HCT116 (cell line): ENCODE measurements around the gene IST1. TPM values are rescaled to one million over a fixed set of nuclear protein-coding genes. Genes with fewer than 3 reads are reported as not detected.

ENCODE experiments used
- ATAC-seq: fragments of 200-7000 bp; cut with Tn5 transposase; 2 replicates; pipeline ENCODE4 v1.9.1; 2020; ENCODE audit warnings: mild to moderate bottlenecking, moderate library complexity
- BruUV-seq: library from RNA; stranded (reverse); fragments of 400-500 nt; replicated peaks from 2 replicates; lab custom pipeline; 2021; lab: Mats Ljungman, UMichigan
- CTCF ChIA-PET: fragments of 300-600 bp; sonication (Branson Sonifier 250); formaldehyde crosslinking; loops from one replicate; lab custom pipeline; 2021; ENCODE audit warnings: antibody characterized with exemption; lab: Charles Lee
- POLR2A ChIA-PET: fragments of 300-600, 350-600 bp; sonication (Branson Sonifier 250); formaldehyde crosslinking; loops from one replicate; lab custom pipeline; 2021; ENCODE audit warnings: antibody characterized with exemption; lab: Charles Lee
- RAD21 ChIA-PET, 2 experiments: fragments of 300-600 bp; sonication (Branson Sonifier 250); formaldehyde crosslinking; loops; one replicate each; lab custom pipeline; 2023; ENCODE audit warnings: low total read pairs in 2 of 2; ENCODE audit not compliant: uncharacterized antibody in 2 of 2, unreplicated experiment in 2 of 2, low non-redundant PET in 1 of 2; lab: Charles Lee
- DNase-seq: peaks from one replicate; pipeline ENCODE4 v3.0.0-alpha.2; 2010; ENCODE audit warnings: low read depth, low spot score
- H2AFZ ChIP-seq: fragments of 200-600 bp; shearing (Covaris generic), sonication (generic); 2 replicates; pipeline ENCODE4 v1.6.1; 2017; ENCODE audit warnings: low read depth, mixed run types, mixed read lengths, antibody characterized with exemption, low read length; ENCODE audit not compliant: poor library complexity, severe bottlenecking
- H3K27ac ChIP-seq: 2 replicates; pipeline ENCODE4 v1.5.1; 2012; ENCODE audit warnings: low read depth, low read length
- H3K27me3 ChIP-seq: fragments of 200-600 bp; sonication (generic); 2 replicates; pipeline ENCODE4 v1.6.1; 2016; ENCODE audit warnings: mixed run types, low read length, mixed read lengths; ENCODE audit not compliant: insufficient read depth
- H3K36me3 ChIP-seq, 2 experiments: fragments of 200-500 bp in 1 of 2; fragments of 200-600 bp in 1 of 2; sonication (Bioruptor generic) in 1 of 2; sonication (generic) in 1 of 2; 2 replicates each; pipeline versions ENCODE4 v1.5.1 to v1.6.1; 2014 to 2016; ENCODE audit warnings: low read length in 2 of 2, inconsistent platforms in 1 of 2, mixed read lengths in 1 of 2, mixed run types in 1 of 2; ENCODE audit not compliant: insufficient read depth in 2 of 2, control insufficient read depth in 1 of 2
- H3K4me1 ChIP-seq, 2 experiments: fragments of 200-600 bp in 1 of 2; sonication (generic) in 1 of 2; 2 replicates each; pipeline versions ENCODE4 v1.5.1 to v1.6.1; 2012 to 2017; ENCODE audit warnings: low read length in 2 of 2, inconsistent platforms in 1 of 2, mild to moderate bottlenecking in 1 of 2, mixed read lengths in 1 of 2, mixed run types in 1 of 2, moderate library complexity in 1 of 2; ENCODE audit not compliant: insufficient read depth in 2 of 2, control insufficient read depth in 1 of 2
- H3K4me2 ChIP-seq: fragments of 200-600 bp; sonication (generic); 2 replicates; pipeline ENCODE4 v1.6.1; 2017; ENCODE audit warnings: mixed run types, low read length, mixed read lengths
- H3K4me3 ChIP-seq, 2 experiments: fragments of 200-600 bp in 1 of 2; sonication (generic) in 1 of 2; replicated peaks in 1 of 2; 2 replicates each; pipeline ENCODE4 v1.5.1; 2011 to 2016; ENCODE audit warnings: low read length in 2 of 2, control low read depth in 1 of 2, low read depth in 1 of 2, mild to moderate bottlenecking in 1 of 2, mixed read lengths in 1 of 2, mixed run types in 1 of 2
- H3K79me2 ChIP-seq: fragments of 200-600 bp; sonication (generic); 2 replicates; pipeline ENCODE4 v1.6.1; 2017; ENCODE audit warnings: mild to moderate bottlenecking, mixed run types, low read length, moderate library complexity, mixed read lengths; ENCODE audit not compliant: insufficient read depth
- H3K9ac ChIP-seq: fragments of 200-600 bp; sonication (generic); 2 replicates; pipeline ENCODE4 v1.6.1; 2016; ENCODE audit warnings: low read length, mixed read lengths
- H3K9me2 ChIP-seq: fragments of 200-600 bp; sonication (generic), shearing (Covaris generic); 2 replicates; pipeline ENCODE4 v1.6.1; 2017; ENCODE audit warnings: mixed run types, mild to moderate bottlenecking, moderate library complexity; ENCODE audit not compliant: insufficient read depth
- H3K9me3 ChIP-seq, 2 experiments: fragments of 200-500 bp in 1 of 2; fragments of 200-600 bp in 1 of 2; sonication (Bioruptor generic) in 1 of 2; sonication (generic) in 1 of 2; 2 replicates each; pipeline ENCODE4 v1.6.1; 2014 to 2017; ENCODE audit warnings: low read length in 2 of 2, mixed read lengths in 2 of 2, inconsistent platforms in 1 of 2, low read depth in 1 of 2, mild to moderate bottlenecking in 1 of 2, mixed run types in 1 of 2, moderate library complexity in 1 of 2; ENCODE audit not compliant: control insufficient read depth in 1 of 2, insufficient read depth in 1 of 2
- H4K20me1 ChIP-seq: fragments of 200-600 bp; sonication (generic), shearing (Covaris generic); 2 replicates; pipeline ENCODE4 v1.6.1; 2017; ENCODE audit warnings: mixed run types, mild to moderate bottlenecking, moderate library complexity; ENCODE audit not compliant: insufficient read depth
- CTCF ChIP-seq, 3 experiments: fragments of 200-600 bp in 1 of 3; sonication (generic) in 1 of 3; IDR thresholded peaks in 2 of 3; conservative IDR thresholded peaks in 1 of 3; 2 replicates each; pipeline ENCODE4 v1.5.1; 2012 to 2017; ENCODE audit warnings: low read depth in 2 of 3, low read length in 2 of 3, antibody characterized with exemption in 1 of 3, borderline replicate concordance in 1 of 3, control low read depth in 1 of 3, mild to moderate bottlenecking in 1 of 3, mixed read lengths in 1 of 3, mixed run types in 1 of 3, moderate library complexity in 1 of 3; ENCODE audit not compliant: insufficient read depth in 1 of 3
- EZH2 ChIP-seq: fragments of 200-600 bp; sonication (generic); IDR thresholded peaks from 2 replicates; pipeline ENCODE4 v1.6.1; 2017; ENCODE audit warnings: antibody characterized with exemption, mixed run types
- MAX ChIP-seq: IDR thresholded peaks from 2 replicates; pipeline ENCODE4 v1.6.1; 2012
- POLR2AphosphoS5 ChIP-seq: IDR thresholded peaks from 2 replicates; pipeline ENCODE4 v1.6.1; 2011; ENCODE audit warnings: mild to moderate bottlenecking, low read depth, low read length, moderate library complexity
- REST ChIP-seq: IDR thresholded peaks from 2 replicates; pipeline ENCODE4 v1.6.1; 2012; ENCODE audit warnings: low read depth
- TCF7L2 ChIP-seq: IDR thresholded peaks from 2 replicates; pipeline ENCODE4 v1.7.0; 2011; ENCODE audit warnings: borderline replicate concordance, inconsistent platforms; ENCODE audit not compliant: insufficient read depth, insufficient read length; ENCODE audit errors: extremely low read depth
- YY1 ChIP-seq: IDR thresholded peaks from 2 replicates; pipeline ENCODE4 v1.6.1; 2011; ENCODE audit warnings: low read length, low read depth, moderate library complexity, mild to moderate bottlenecking; ENCODE audit not compliant: insufficient replicate concordance; ENCODE audit errors: extremely low read depth
- ZFX ChIP-seq: fragments of 450-650 bp; IDR thresholded peaks from 2 replicates; pipeline ENCODE4 v1.6.1; 2017
- intact Hi-C: fragments of 100-400 bp; cut with micrococcal nuclease; formaldehyde crosslinking; loops from 2 replicates; pipeline ENCODE4 v1.10.0; 2022
- total RNA-seq: library from RNA; stranded (reverse); gene quantifications from one replicate; pipeline ENCODE4 v1.2.1, GENCODE V29; 2021; ENCODE audit not compliant: unreplicated experiment

The IST1 gene
- total RNA-seq, 1 experiment from 2014 or later: 191 TPM

- ATAC-seq: no peak
- peaks cover 11 to 14% of the 10 kb centered on the region in 2 experiments; a peak in 3 of 4 replicates for H3K36me3 ChIP-seq
- no peaks in the 10 kb centered on the region for H4K20me1 ChIP-seq
- intact Hi-C loops: no loop called here
- H3K9me3 ChIP-seq: no peaks in the 10 kb centered on the region
- peak overlapping the region; percentile 87 for H3K9ac ChIP-seq
- CTCF ChIA-PET: no interaction called here
- no TSS peak for BruUV-seq
- H3K27ac ChIP-seq: no peak overlapping the region
- no peaks in the 10 kb centered on the region for H3K27me3 ChIP-seq
- H3K4me3 ChIP-seq: peak overlapping the region; percentile 88 to 94
- H3K9me2 ChIP-seq: no peaks in the 10 kb centered on the region
- peaks cover 29% of the 10 kb centered on the region for H3K79me2 ChIP-seq
- H3K4me1 ChIP-seq: peaks cover 6 to 23% of the 10 kb centered on the region in 2 experiments
- peak overlapping the region; percentile 74 for H3K4me2 ChIP-seq
- no peak for DNase-seq
- RAD21 ChIA-PET: no interaction called here
- TF ChIP-seq TCF7L2 (no peak), YY1 (no peak), CTCF (IDR thresholded peaks at IDR 0.05 in 2 of 3, conservative IDR thresholded peaks at IDR 0.05 in 1 of 3; ENCODE audit: borderline replicate concordance in 1 of 3, insufficient read depth in 1 of 3, low read depth in 2 of 3, low read length in 2 of 3) (no peak)
- no peak overlapping the region for H2AFZ ChIP-seq
- POLR2A ChIA-PET: no interaction called here
These were observed 48.2 kb upstream of the IST1 start for GRCh38 chr16:71847096-71847495.

GRCh38 chr16:71848622-71849021 lies 46.7 kb upstream of the IST1 start:
- CTCF ChIA-PET: no interaction called here
- intact Hi-C loops: no loop called here
- H3K9me2 ChIP-seq: no peaks in the 10 kb centered on the region

More at GRCh38 chr16:71848622-71849021, 46.7 kb upstream of the IST1 start:
- RAD21 ChIA-PET: no interaction called here
- Histone ChIP-seq H3K4me3 (no peak overlapping the region), H3K9me3 (no peaks in the 10 kb centered on the region), H3K36me3 (peaks cover 16% of the 10 kb centered on the region in 2 experiments; a peak in 3 of 4 replicates), H4K20me1 (no peaks in the 10 kb centered on the region), H3K27me3 (no peaks in the 10 kb centered on the region), H3K4me1 (peaks cover 6 to 14% of the 10 kb centered on the region in 2 experiments), H3K27ac (no peak overlapping the region), H3K4me2 (no peak overlapping the region), H3K79me2 (peaks cover 33% of the 10 kb centered on the region), H3K9ac (no peak overlapping the region), H2AFZ (no peak overlapping the region)
- TF ChIP-seq POLR2AphosphoS5 (no peak), REST (no peak), ZFX (no peak), MAX (no peak), TCF7L2 (no peak), EZH2 (no peak)
- no TSS peak for BruUV-seq
- ATAC-seq (no peak), DNase-seq (no peak)
- POLR2A ChIA-PET: no interaction called here
